Esophagus muscularis mucosa (tissue), 4 donors: ENCODE measurements around the gene PDZK1. TPM values are rescaled to one million over a fixed set of nuclear protein-coding genes. Genes with fewer than 3 reads are reported as not detected.

Source experiments
- DNase-seq: peaks from one replicate; pipeline ENCODE4 v3.0.0-alpha.2; 2017; ENCODE audit errors: extremely low spot score
- H3K27ac ChIP-seq, 4 donors: fragments of 200-600 bp; sonication (generic); replicated peaks in 1 of 4; 1 replicate in 3 of 4; 2 replicates in 1 of 4; pipeline ENCODE4 v1.5.1; 2016 to 2019; ENCODE audit warnings: mild to moderate bottlenecking in 1 of 4
- H3K27me3 ChIP-seq, 4 donors: fragments of 200-600 bp; sonication (generic); one replicate each; pipeline versions ENCODE4 v1.5.1 to v1.6.0; 2016 to 2019
- H3K36me3 ChIP-seq, 4 donors: fragments of 200-600 bp; sonication (generic); one replicate each; pipeline ENCODE4 v1.5.1; 2016 to 2019
- H3K4me1 ChIP-seq, 4 donors: fragments of 200-600 bp; sonication (generic); one replicate each; pipeline ENCODE4 v1.5.1; 2016 to 2019
- H3K4me3 ChIP-seq, 4 donors: fragments of 200-600 bp; sonication (generic); 1 replicate in 2 of 4; 2 replicates in 2 of 4; pipeline ENCODE4 v1.5.1; 2016 to 2019; ENCODE audit warnings: mild to moderate bottlenecking in 4 of 4, moderate library complexity in 1 of 4
- H3K9me3 ChIP-seq, 4 donors: fragments of 200-600 bp; sonication (generic); 1 replicate in 3 of 4; 2 replicates in 1 of 4; pipeline ENCODE4 v1.5.1; 2016 to 2019
- CTCF ChIP-seq, 3 experiments: fragments of 200-600 bp in 2 of 3; fragments of 450-650 bp in 1 of 3; sonication (generic) in 2 of 3; IDR thresholded peaks; one replicate each; pipeline ENCODE4 v1.5.1; 2017 to 2019; ENCODE audit warnings: antibody characterized with exemption in 3 of 3, mild to moderate bottlenecking in 2 of 3, moderate library complexity in 1 of 3
- EP300 ChIP-seq: sonication (generic); formaldehyde crosslinking; IDR thresholded peaks from one replicate; pipeline ENCODE4 v1.6.1; 2017; ENCODE audit warnings: antibody characterized with exemption
- POLR2A ChIP-seq: fragments of 450-650 bp; IDR thresholded peaks from one replicate; pipeline ENCODE4 v1.6.1; 2017; ENCODE audit warnings: antibody characterized with exemption, moderate library complexity, mild to moderate bottlenecking, low read depth
- POLR2AphosphoS5 ChIP-seq, 2 donors: sonication (generic); formaldehyde crosslinking; IDR thresholded peaks; one replicate each; pipeline ENCODE4 v1.6.1; 2017; ENCODE audit warnings: antibody characterized with exemption in 2 of 2
- WGBS: methylation state at CpG from one replicate; pipeline ENCODE4 v1.1.5; 2018; 5-methylcytosine and 5-hydroxymethylcytosine counted together
- intact Hi-C: fragments of 100-400 bp; cut with DNase I; formaldehyde crosslinking; loops from one replicate; pipeline ENCODE4 v1.15.1; 2023
- total RNA-seq, 4 donors: library from RNA; depleted of rRNA; stranded (reverse); fragments of >200 nt; gene quantifications; one replicate each; pipeline versions ENCODE4 v1.1.0 to v1.2.1, GENCODE V29; 2016

The PDZK1 gene
- under 1 TPM in 1 of 4 donors, not detected in 3; 0.75 TPM for total RNA-seq

GRCh38 chr1:145707183-145707867 lies at the start of gene PDZK1:
TSS of gene PDZK1 (minus strand) at chr1:145707368. CDS start at chr1:145688021, 19,347 bp downstream.
- H3K4me1 ChIP-seq = peaks cover 0 to 16% (median 11%) of the 10 kb centered on the region in 4 donors
- DNase-seq = no peak
- H3K9me3 ChIP-seq = no peaks in the 10 kb centered on the region
- no peak within 1 kb of the TSS for H3K4me3 ChIP-seq
- no peak within 1 kb of the TSS for H3K27ac ChIP-seq
- H3K27me3 ChIP-seq = no peaks in the 10 kb centered on the region
- TF ChIP-seq EP300 (no peak), POLR2A (no peak), POLR2AphosphoS5 (IDR thresholded peaks at IDR 0.05) (no peak), CTCF (IDR thresholded peaks at IDR 0.05) (no peak)
- H3K36me3 ChIP-seq = no peaks in the 10 kb centered on the region
- WGBS = 76% methylated on average over 7 of the region's 9 CpGs
- intact Hi-C loops = no loop called here

- Histone ChIP-seq H3K4me3 (no peak overlapping the region), H3K27me3 (no peaks in the 10 kb centered on the region), H3K4me1 (peaks cover 0 to 39% (median 24%) of the 10 kb centered on the region in 4 donors), H3K36me3 (peaks cover 27 to 90% (median 77%) of the 10 kb centered on the region in 4 donors), H3K9me3 (no peaks in the 10 kb centered on the region), H3K27ac (peak overlapping the region; percentile 3 to 46 (median 34))
- DNase-seq = no peak
- intact Hi-C loops = loop anchor here (10.0 kb wide), 1 partner anchor 73 kb away; the partner anchor contains the start of genes POLR3C and RNF115
- 59% methylated on average over 5 of the region's 5 CpGs for WGBS
- TF ChIP-seq EP300 (no peak), POLR2A (no peak), POLR2AphosphoS5 (IDR thresholded peaks at IDR 0.05) (no peak), CTCF (IDR thresholded peaks at IDR 0.05) (no peak)
These were observed 44.4 kb upstream of the PDZK1 start for GRCh38 chr1:145751491-145752037.

- intact Hi-C loops = loop anchor here (10.0 kb wide), 1 partner anchor 74 kb away; the partner anchor contains the start of genes POLR3C and RNF115
- TF ChIP-seq POLR2A = no peak
- no peak for TF ChIP-seq POLR2AphosphoS5 (IDR thresholded peaks at IDR 0.05)
- no peak for TF ChIP-seq EP300
- TF ChIP-seq CTCF (IDR thresholded peaks at IDR 0.05) = no peak
- Histone ChIP-seq H3K9me3 (no peaks in the 10 kb centered on the region), H3K27ac (peak overlapping the region in 1 of 4 donors; percentile 24), H3K36me3 (peaks cover 32 to 90% (median 83%) of the 10 kb centered on the region in 4 donors), H3K4me1 (peaks cover 0 to 38% (median 24%) of the 10 kb centered on the region in 4 donors), H3K4me3 (no peak overlapping the region), H3K27me3 (no peaks in the 10 kb centered on the region)
- WGBS = 59% methylated on average over 5 of the region's 5 CpGs
- DNase-seq = no peak
These were observed 43.3 kb upstream of the PDZK1 start for GRCh38 chr1:145750426-145750825.

- intact Hi-C loops = no loop called here
- DNase-seq = no peak
- H3K9me3 ChIP-seq = no peaks in the 10 kb centered on the region
- H3K27ac ChIP-seq = no peak overlapping the region
- H3K4me1 ChIP-seq = peaks cover 0 to 29% (median 23%) of the 10 kb centered on the region in 4 donors
- H3K27me3 ChIP-seq = no peaks in the 10 kb centered on the region
- TF ChIP-seq CTCF (IDR thresholded peaks at IDR 0.05) = no peak
- no peak for TF ChIP-seq POLR2A
- TF ChIP-seq EP300 = no peak
- no peak for TF ChIP-seq POLR2AphosphoS5 (IDR thresholded peaks at IDR 0.05)
- H3K4me3 ChIP-seq = no peak overlapping the region
- peaks cover 41 to 100% (median 94%) of the 10 kb centered on the region in 4 donors for H3K36me3 ChIP-seq
- 86% methylated on average over 9 of the region's 9 CpGs for WGBS
These were observed 40.5 kb upstream of the PDZK1 start for GRCh38 chr1:145747398-145748247.
